Right lobe of liver (tissue), 6 donors: ENCODE results near the gene SPOCK1. TPM values are rescaled to one million over a fixed set of nuclear protein-coding genes. Genes with fewer than 3 reads are reported as not detected.

ENCODE experiments used
- ATAC-seq, 4 donors: fragments of 200-7000 bp; cut with Tn5 transposase; one replicate each; pipeline ENCODE4 v1.9.1; 2020; ENCODE audit warnings: mild to moderate bottlenecking in 4 of 4, moderate library complexity in 4 of 4
- DNase-seq, 3 donors: peaks; one replicate each; pipeline ENCODE4 v3.0.0-alpha.2; 2020
- H3K27ac ChIP-seq, 3 donors: fragments of 200-600 bp; one replicate each; pipeline ENCODE4 v1.8.0; 2022
- H3K27me3 ChIP-seq, 2 donors: fragments of 200-600 bp; one replicate each; pipeline ENCODE4 v1.8.0; 2022
- H3K36me3 ChIP-seq, 4 donors: fragments of 200-600 bp; sonication (generic) in 1 of 4; one replicate each; pipeline versions ENCODE4 v1.5.1 to v1.8.0; 2017 to 2022; ENCODE audit warnings: control low read depth in 1 of 4
- H3K4me1 ChIP-seq, 4 donors: fragments of 200-600 bp; sonication (generic) in 1 of 4; one replicate each; pipeline versions ENCODE4 v1.5.1 to v1.8.0; 2017 to 2022; ENCODE audit warnings: control low read depth in 1 of 4
- H3K4me3 ChIP-seq, 3 donors: fragments of 200-600 bp; one replicate each; pipeline ENCODE4 v1.8.0; 2022
- H3K9me3 ChIP-seq, 4 donors: fragments of 200-600 bp; sonication (generic) in 1 of 4; one replicate each; pipeline versions ENCODE4 v1.5.1 to v1.8.0; 2017 to 2022; ENCODE audit warnings: control low read depth in 1 of 4
- POLR2A ChIP-seq: fragments of 450-650 bp; IDR thresholded peaks from one replicate; pipeline ENCODE4 v1.6.1; 2017; ENCODE audit warnings: antibody characterized with exemption, mild to moderate bottlenecking
- WGBS: methylation state at CpG from one replicate; pipeline ENCODE4 v1.1.6; 2018; ENCODE audit warnings: low coverage, low lambda C conversion rate; ENCODE audit not compliant: insufficient coverage; ENCODE audit errors: missing lambda C conversion rate; 5-methylcytosine and 5-hydroxymethylcytosine counted together
- intact Hi-C, 2 donors: fragments of 100-400 bp; cut with DNase I; formaldehyde crosslinking; loops; one replicate each; pipeline versions ENCODE4 v1.11.2 to v1.14.1; 2022
- total RNA-seq, 6 experiments: library from RNA; depleted of rRNA in 2 of 6; stranded (reverse); fragments of >200 nt in 2 of 6; fragmentation: NEBNext Ultra II Directional in 3 of 6; extraction: Animal tissue kit (Norgen Biotek cat#: 25700) in 3 of 6; gene quantifications; one replicate each; pipeline versions ENCODE4 v1.1.0 to v1.2.4, GENCODE V29; 2016 to 2023
- TF ChIP-seq, protein P1 (sequence below), 4 donors: fragments of 200-600 bp in 3 of 4; fragments of 450-650 bp in 1 of 4; IDR thresholded peaks; one replicate each; pipeline versions ENCODE4 v1.5.1 to v1.8.0; 2016 to 2022; ENCODE audit warnings: antibody characterized with exemption in 4 of 4, mild to moderate bottlenecking in 2 of 4
- donor health status: DM: no; HTN: yes; CAD: no.
- donor health status: DM: no; HTN: no; CAD: no.
- donor health status: DM: no; HTN: no; CAD: no.
- donor health status: DM: no; HTN: yes; CAD: no.
- donor health status: DM: no; HTN: yes; CAD: no.

SPOCK1 gene
- total RNA-seq, 6 experiments from 2014 or later: 0.06 to 0.86 (median 0.15) TPM; not detected in 1

DNA sequence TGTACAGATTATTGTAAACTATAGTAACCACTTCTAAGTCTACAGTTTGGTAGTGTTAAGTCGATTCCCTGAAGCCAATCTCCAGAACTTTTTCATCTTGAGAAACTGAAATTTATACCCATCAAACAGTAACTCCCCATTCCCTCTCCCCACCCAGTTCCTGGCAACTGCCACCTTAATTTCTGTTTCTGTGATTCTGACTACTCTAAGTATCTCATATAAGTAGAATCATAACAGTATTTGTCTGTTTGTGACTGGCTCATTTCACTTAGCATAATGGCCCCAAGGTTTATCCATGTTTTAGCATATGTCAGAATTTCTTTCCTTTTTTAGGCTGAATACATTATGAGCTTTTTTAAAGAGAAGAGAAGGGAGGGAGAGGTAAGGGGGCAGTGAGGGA, 61.4 kb downstream of the SPOCK1 start:
- H3K9me3 ChIP-seq: no peaks in the 10 kb centered on the region

DNA sequence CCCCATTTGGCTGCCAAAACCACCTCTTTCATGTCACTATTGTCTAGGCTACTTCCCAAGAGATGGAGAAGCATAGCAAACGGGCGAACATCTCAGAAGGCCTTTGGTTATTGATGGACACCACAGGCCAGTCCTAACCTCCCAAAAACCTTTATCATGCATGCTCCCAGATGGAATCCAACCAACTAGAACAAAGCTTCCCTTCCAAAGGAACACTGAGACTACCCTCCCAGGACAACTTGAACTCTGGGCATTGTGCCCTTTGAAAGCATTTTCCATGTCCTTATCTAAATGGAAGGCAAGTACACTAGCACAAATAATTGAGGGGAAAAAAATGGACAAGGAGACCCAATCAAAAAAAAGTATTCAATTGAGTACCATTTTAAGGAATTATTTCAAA, 65.6 kb downstream of the SPOCK1 start:
- Histone ChIP-seq H3K27ac (no peak overlapping the region), H3K36me3 (no peaks in the 10 kb centered on the region), H3K9me3 (no peaks in the 10 kb centered on the region), H3K4me1 (no peaks in the 10 kb centered on the region), H3K27me3 (no peaks in the 10 kb centered on the region), H3K4me3 (no peak overlapping the region)
- TF ChIP-seq, protein P1, sequence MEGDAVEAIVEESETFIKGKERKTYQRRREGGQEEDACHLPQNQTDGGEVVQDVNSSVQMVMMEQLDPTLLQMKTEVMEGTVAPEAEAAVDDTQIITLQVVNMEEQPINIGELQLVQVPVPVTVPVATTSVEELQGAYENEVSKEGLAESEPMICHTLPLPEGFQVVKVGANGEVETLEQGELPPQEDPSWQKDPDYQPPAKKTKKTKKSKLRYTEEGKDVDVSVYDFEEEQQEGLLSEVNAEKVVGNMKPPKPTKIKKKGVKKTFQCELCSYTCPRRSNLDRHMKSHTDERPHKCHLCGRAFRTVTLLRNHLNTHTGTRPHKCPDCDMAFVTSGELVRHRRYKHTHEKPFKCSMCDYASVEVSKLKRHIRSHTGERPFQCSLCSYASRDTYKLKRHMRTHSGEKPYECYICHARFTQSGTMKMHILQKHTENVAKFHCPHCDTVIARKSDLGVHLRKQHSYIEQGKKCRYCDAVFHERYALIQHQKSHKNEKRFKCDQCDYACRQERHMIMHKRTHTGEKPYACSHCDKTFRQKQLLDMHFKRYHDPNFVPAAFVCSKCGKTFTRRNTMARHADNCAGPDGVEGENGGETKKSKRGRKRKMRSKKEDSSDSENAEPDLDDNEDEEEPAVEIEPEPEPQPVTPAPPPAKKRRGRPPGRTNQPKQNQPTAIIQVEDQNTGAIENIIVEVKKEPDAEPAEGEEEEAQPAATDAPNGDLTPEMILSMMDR (IDR thresholded peaks at IDR 0.05): no peak
- no peak for TF ChIP-seq POLR2A
- ATAC-seq: no peak
- DNase-seq: no peak
- 64% methylated on average over 2 of the region's 2 CpGs for WGBS
- intact Hi-C loops: no loop called here

More for the DNA sequence above, 61.4 kb downstream of the SPOCK1 start:
- Histone ChIP-seq H3K4me1 (no peaks in the 10 kb centered on the region), H3K27me3 (no peaks in the 10 kb centered on the region), H3K36me3 (no peaks in the 10 kb centered on the region), H3K27ac (no peak overlapping the region), H3K4me3 (no peak overlapping the region)
- no peak for TF ChIP-seq POLR2A
- TF ChIP-seq, protein P1 (IDR thresholded peaks at IDR 0.05): no peak
- 22% methylated on average over 1 of the region's 1 CpG for whole genome bisulfite sequencing
- intact Hi-C loops: no loop called here
- DNase-seq: no peak
- no peak for ATAC-seq

DNA sequence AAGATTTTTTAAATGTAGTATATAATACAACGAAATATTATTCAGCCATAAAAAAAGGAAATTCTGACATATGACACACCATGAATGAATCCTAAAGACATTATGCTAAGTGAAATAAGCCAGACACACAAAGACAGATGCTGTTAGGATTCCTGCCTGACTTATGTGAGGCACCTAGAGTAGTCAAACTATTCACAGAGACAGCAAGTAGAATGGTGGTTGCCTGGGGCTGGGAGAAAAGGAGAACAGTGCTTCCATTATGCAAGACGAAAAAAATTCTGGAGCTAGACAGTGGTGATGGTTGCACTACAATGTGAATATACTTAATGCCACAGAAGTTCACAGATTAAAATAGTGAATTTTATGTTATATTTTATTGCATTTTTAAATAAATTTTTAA, 66.8 kb downstream of the SPOCK1 start:
- no peaks in the 10 kb centered on the region for H3K4me1 ChIP-seq
- WGBS: 14% methylated on average over 2 of the region's 2 CpGs
- H3K9me3 ChIP-seq: no peaks in the 10 kb centered on the region
- TF ChIP-seq, protein P1 (IDR thresholded peaks at IDR 0.05): no peak
- TF ChIP-seq POLR2A: no peak
- intact Hi-C loops: no loop called here
- no peak overlapping the region for H3K27ac ChIP-seq
- no peaks in the 10 kb centered on the region for H3K36me3 ChIP-seq
- DNase-seq: no peak
- no peaks in the 10 kb centered on the region for H3K27me3 ChIP-seq
- no peak for ATAC-seq
- H3K4me3 ChIP-seq: no peak overlapping the region

DNA sequence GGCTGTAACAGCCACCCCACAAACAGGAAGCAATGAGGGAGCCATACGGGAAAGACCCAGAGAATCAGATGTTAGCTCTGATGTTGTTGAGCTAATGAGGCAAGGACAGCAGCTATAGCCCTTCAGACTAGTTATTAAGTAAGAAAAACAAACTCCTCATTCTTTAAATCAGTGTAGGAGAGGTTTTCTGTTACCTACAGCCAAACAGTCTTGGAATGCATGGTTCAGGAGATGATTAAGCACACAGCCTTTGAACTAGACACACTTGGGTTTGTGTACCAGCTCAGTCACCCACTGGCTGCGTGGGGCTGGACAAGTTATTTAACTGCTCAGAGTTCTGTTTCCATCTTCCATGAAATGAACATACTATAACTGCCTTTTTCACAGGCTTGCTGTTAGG, 68.1 kb downstream of the SPOCK1 start:
- intact Hi-C loops: no loop called here
- WGBS: 17% methylated on average over 2 of the region's 2 CpGs
- no peak for DNase-seq
- no peaks in the 10 kb centered on the region for H3K36me3 ChIP-seq
- no peak overlapping the region for H3K27ac ChIP-seq
- H3K9me3 ChIP-seq: no peaks in the 10 kb centered on the region
- no peak for TF ChIP-seq POLR2A
- TF ChIP-seq, protein P1 (IDR thresholded peaks at IDR 0.05): no peak
- H3K27me3 ChIP-seq: no peaks in the 10 kb centered on the region
- H3K4me3 ChIP-seq: no peak overlapping the region
- H3K4me1 ChIP-seq: no peaks in the 10 kb centered on the region
- no peak for ATAC-seq

DNA sequence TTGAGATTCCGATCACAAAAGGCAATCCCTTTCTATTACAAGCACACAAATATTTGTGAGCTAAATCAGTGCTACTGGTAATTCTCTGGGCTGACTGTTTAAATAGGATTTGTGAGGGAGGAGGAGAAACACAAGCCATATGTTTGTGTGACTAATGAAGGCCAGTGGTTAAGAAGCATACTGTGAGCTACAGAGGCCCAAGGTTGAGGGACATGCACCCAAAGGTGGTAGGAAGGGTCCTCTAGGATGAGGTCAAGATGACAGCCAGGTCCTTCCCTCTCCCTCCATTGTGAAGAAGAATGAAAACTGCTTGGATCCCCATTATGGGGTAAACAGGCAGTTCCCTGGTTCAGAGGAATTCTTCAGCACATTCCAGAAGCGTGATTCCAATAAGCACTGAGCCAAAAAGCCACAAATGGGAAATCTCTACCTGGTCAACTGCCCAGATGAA, 83.9 kb downstream of the SPOCK1 start:
- TF ChIP-seq, protein P1 (IDR thresholded peaks at IDR 0.05): no peak
- H3K27me3 ChIP-seq: no peaks in the 10 kb centered on the region
- H3K9me3 ChIP-seq: no peaks in the 10 kb centered on the region
- intact Hi-C loops: no loop called here
- no peak overlapping the region for H3K4me3 ChIP-seq
- DNase-seq (no peak), ATAC-seq (no peak)
- 56% methylated on average over 2 of the region's 2 CpGs for WGBS
- no peaks in the 10 kb centered on the region for H3K4me1 ChIP-seq
- H3K36me3 ChIP-seq: no peaks in the 10 kb centered on the region
- H3K27ac ChIP-seq: no peak overlapping the region
